ENCODE results near the gene ALDH9A1. TPM values are rescaled to one million over a fixed set of nuclear protein-coding genes. Genes with fewer than 3 reads are reported as not detected.

Gene ALDH9A1
- total and polyA plus RNA-seq, 8 donors: 0.87 to 101 (median 40.8) TPM

- intact Hi-C loops (cut with DNase I; ENCODE audit: low total_unique reads): no loop called here
- H3K4me1 ChIP-seq: peaks cover 42 to 79% (median 67%) of the 10 kb centered on the region in 4 donors
- no peaks in the 10 kb centered on the region for H3K9me3 ChIP-seq
- no peak for TF ChIP-seq EP300 (IDR thresholded peaks at IDR 0.05)
- no peak for TF ChIP-seq CTCF (IDR thresholded peaks at IDR 0.05)
- TF ChIP-seq POLR2A (IDR thresholded peaks at IDR 0.05): no peak
- TF ChIP-seq POLR2AphosphoS5 (IDR thresholded peaks at IDR 0.05): no peak
- DNase-seq: no peak
- H3K27me3 ChIP-seq: no peaks in the 10 kb centered on the region
- H3K27ac ChIP-seq: peak overlapping the region in 3 of 5 donors; percentile 20 to 91 (median 27)
- peaks cover 0 to 6% (median 0%) of the 10 kb centered on the region in 4 donors for H3K36me3 ChIP-seq
- H3K4me3 ChIP-seq: peak overlapping the region in 1 of 4 donors; percentile 72
- 46 to 59% (median 56%) methylated on average over 3 of the region's 3 CpGs for WGBS, 5 donors
Measured at GRCh38 chr1:165633614-165634013, 64.7 kb downstream of the ALDH9A1 start.

GRCh38 chr1:165632491-165632890, 65.9 kb downstream of the ALDH9A1 start:
- 28 to 47% (median 42%) methylated on average over 7 of the region's 7 CpGs for WGBS, 5 donors
- H3K4me3 ChIP-seq: peak overlapping the region; percentile 59 to 76 (median 71)
- TF ChIP-seq EP300 (IDR thresholded peaks at IDR 0.05): no peak
- no peak for TF ChIP-seq POLR2A (IDR thresholded peaks at IDR 0.05)
- no peak for TF ChIP-seq CTCF (IDR thresholded peaks at IDR 0.05)
- no peak for TF ChIP-seq POLR2AphosphoS5 (IDR thresholded peaks at IDR 0.05)
- no peaks in the 10 kb centered on the region for H3K27me3 ChIP-seq
- H3K27ac ChIP-seq: peak overlapping the region in 4 of 5 donors; percentile 84 to 91 (median 90)
- H3K9me3 ChIP-seq: no peaks in the 10 kb centered on the region
- DNase-seq: peak in 1 of 2 donors; percentile 45
- peaks cover 34 to 68% (median 56%) of the 10 kb centered on the region in 4 donors for H3K4me1 ChIP-seq
- H3K36me3 ChIP-seq: peaks cover 0 to 6% (median 0%) of the 10 kb centered on the region in 4 donors
- intact Hi-C loops (cut with DNase I; ENCODE audit: low total_unique reads): no loop called here

DNA sequence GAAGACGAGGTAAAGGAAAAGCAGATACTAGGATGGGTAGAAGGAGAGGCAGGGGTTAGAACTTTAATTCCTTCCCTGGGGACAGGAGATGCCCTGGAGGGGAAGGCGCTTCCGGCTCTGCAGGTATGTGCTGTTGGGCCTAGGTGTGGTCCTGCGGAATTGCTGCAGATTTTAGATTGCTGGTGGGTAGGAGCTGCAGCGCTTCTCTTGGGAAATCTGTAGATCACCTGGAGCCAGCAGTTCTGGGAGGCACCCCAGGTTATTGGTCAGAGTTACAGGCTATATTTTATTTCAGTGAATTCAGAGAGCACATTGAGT, 66.3 kb downstream of the ALDH9A1 start:
- H3K27me3 ChIP-seq: no peaks in the 10 kb centered on the region
- H3K9me3 ChIP-seq: no peaks in the 10 kb centered on the region
- TF ChIP-seq POLR2AphosphoS5 (IDR thresholded peaks at IDR 0.05) (peak in 1 of 3 donors; percentile 1), POLR2A (IDR thresholded peaks at IDR 0.05) (peak in 1 of 4 donors; percentile 3), CTCF (IDR thresholded peaks at IDR 0.05) (no peak)
- WGBS, 5 donors: 12 to 21% (median 17%) methylated on average over 5 of the region's 5 CpGs
- peak overlapping the region; percentile 84 to 98 (median 91) for H3K27ac ChIP-seq
- peaks cover 0 to 6% (median 0%) of the 10 kb centered on the region in 4 donors for H3K36me3 ChIP-seq
- H3K4me1 ChIP-seq: peaks cover 34 to 64% (median 52%) of the 10 kb centered on the region in 4 donors
- peak in 1 of 2 donors; percentile 37 for DNase-seq
- H3K4me3 ChIP-seq: peak overlapping the region; percentile 59 to 76 (median 71)
- intact Hi-C loops (cut with DNase I; ENCODE audit: low total_unique reads): no loop called here

DNA sequence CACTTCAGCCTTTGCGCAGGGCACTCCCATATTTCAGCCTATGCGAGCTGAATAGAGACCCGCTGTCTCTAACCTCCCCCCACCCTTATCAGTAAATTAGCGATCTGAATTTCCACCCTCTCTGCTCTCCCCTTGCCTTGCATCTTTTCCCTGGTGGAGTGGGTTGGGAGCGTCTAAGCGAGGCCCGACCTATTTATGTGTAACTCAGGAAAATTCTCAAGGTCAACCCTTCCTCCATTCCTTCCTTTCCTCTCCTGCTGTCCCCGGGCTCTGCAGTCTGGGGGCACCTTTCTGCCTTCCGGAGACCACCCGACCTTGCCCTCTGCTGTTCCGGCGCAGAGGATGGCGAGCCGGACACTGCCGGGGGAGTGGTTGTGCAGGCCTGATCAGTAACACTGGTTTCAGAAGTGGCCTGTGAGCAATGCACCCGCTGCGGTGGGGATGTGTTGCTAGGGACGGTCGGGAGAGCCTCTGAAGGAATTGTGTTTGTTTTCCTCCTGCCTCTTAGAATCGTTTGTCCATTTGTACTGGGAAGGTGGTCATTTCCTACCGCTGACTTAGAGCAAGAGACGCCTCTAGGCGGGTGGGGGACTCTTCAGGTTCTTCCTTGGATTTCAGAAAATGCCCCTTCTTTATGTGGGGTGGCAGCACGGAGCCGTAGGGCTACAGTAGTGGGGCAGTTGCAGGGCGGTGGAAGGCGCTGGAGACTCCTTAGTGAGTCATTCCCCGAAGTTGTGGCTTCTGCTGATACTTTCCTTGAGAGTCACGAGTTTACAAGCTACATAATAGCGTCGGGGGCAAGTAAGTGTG, 66.8 kb downstream of the ALDH9A1 start:
- Histone ChIP-seq H3K9me3 (no peaks in the 10 kb centered on the region), H3K27me3 (no peaks in the 10 kb centered on the region), H3K4me1 (peaks cover 34 to 58% (median 47%) of the 10 kb centered on the region in 4 donors), H3K27ac (peak overlapping the region; percentile 84 to 98 (median 91)), H3K36me3 (peaks cover 0 to 3% (median 0%) of the 10 kb centered on the region in 4 donors), H3K4me3 (peak overlapping the region; percentile 59 to 76 (median 71))
- intact Hi-C loops (cut with DNase I; ENCODE audit: low total_unique reads): no loop called here
- DNase-seq: peak; percentile 58 to 80
- 0 to 1% (median 0%) methylated on average over 31 of the region's 31 CpGs for WGBS, 5 donors
- TF ChIP-seq POLR2A (IDR thresholded peaks at IDR 0.05): no peak
- TF ChIP-seq POLR2AphosphoS5 (IDR thresholded peaks at IDR 0.05): peak in 2 of 3 donors; percentile 50 to 58
- peak in 1 of 7 experiments; percentile 14 for TF ChIP-seq CTCF (IDR thresholded peaks at IDR 0.05)
- no peak for TF ChIP-seq EP300 (IDR thresholded peaks at IDR 0.05)

All from stomach (tissue), 9 donors.